ENCODE results near the gene CASKIN1.

The CASKIN1 gene

DNA sequence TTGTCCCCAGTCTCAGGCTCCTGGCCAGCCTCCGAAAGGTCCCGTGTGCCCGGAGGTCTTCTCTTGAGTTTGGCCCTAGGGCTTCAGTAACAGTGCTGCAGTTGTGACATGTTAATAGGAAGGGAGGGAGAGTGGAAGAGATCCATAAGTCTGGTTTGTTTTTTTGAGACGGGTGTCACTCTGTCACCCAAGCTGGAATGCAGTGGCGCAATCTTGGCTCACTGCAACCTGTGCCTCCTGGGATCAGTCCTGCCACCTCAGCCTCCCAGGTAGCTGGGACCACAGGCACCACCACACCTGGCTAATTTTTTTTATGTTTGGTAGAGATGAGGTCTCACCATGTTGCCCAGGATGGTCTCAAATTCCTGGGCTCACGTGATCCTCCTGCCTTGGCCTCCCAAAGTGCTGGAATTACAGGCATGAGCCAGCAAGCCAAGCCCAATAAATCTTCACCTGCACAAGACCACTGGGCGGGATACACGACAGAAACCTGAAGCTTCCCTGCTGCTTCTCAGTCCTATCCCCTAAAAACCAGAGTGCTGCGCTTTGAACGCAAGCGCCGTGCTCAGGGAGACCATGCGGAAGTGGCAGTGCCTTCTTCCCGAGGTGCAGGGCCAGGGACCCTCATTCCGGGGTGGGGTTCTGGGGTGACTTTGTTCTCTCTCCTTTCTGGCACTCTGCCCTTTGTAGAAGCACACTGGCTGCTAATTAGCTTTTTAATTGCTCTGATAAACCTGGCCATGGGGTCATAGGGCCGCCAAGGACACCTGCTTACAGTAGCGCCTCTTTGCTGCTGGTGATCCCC lies 29.9 kb downstream of the CASKIN1 start:
- TF ChIP-seq FOXP2 (optimal IDR thresholded peaks at IDR 0.05; ENCODE audit: borderline replicate concordance, extremely low read depth, extremely low read length, insufficient read depth), result no peak
- TF ChIP-seq SIN3A (IDR thresholded peaks at IDR 0.05; ENCODE audit: borderline replicate concordance, insufficient read depth, low read length), result no peak
- TF ChIP-seq, protein P1, sequence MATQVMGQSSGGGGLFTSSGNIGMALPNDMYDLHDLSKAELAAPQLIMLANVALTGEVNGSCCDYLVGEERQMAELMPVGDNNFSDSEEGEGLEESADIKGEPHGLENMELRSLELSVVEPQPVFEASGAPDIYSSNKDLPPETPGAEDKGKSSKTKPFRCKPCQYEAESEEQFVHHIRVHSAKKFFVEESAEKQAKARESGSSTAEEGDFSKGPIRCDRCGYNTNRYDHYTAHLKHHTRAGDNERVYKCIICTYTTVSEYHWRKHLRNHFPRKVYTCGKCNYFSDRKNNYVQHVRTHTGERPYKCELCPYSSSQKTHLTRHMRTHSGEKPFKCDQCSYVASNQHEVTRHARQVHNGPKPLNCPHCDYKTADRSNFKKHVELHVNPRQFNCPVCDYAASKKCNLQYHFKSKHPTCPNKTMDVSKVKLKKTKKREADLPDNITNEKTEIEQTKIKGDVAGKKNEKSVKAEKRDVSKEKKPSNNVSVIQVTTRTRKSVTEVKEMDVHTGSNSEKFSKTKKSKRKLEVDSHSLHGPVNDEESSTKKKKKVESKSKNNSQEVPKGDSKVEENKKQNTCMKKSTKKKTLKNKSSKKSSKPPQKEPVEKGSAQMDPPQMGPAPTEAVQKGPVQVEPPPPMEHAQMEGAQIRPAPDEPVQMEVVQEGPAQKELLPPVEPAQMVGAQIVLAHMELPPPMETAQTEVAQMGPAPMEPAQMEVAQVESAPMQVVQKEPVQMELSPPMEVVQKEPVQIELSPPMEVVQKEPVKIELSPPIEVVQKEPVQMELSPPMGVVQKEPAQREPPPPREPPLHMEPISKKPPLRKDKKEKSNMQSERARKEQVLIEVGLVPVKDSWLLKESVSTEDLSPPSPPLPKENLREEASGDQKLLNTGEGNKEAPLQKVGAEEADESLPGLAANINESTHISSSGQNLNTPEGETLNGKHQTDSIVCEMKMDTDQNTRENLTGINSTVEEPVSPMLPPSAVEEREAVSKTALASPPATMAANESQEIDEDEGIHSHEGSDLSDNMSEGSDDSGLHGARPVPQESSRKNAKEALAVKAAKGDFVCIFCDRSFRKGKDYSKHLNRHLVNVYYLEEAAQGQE (IDR thresholded peaks at IDR 0.05; ENCODE audit: insufficient read depth in 1 of 2, low read depth in 2 of 2, low read length in 2 of 2), result no peak
- no peak for TF ChIP-seq POLR2AphosphoS5 (IDR thresholded peaks at IDR 0.05; ENCODE audit: low read depth, low read length)
- no peak for TF ChIP-seq TAF1 (IDR thresholded peaks at IDR 0.05; ENCODE audit: borderline replicate concordance, insufficient read depth, low read length)

DNA sequence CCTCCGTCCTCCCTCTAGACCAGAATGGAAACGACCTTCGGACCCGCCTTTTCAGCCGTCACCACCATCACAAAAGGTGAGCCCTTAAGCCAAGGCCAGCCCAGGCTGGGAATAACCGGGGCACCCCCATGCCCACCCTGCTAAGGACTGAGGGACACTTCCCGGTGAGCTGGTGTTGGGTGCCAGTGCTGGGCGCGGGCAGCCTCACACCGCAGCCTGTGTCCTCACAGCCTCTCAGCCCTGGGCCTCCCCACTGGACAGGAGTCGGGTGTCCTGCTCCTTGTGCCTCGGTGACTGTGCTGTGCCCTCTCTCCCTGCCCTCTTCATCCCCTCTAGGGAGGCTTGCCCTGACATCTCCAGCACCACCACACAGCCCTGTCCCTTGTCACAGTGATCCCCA lies 30.5 kb downstream of the CASKIN1 start:
- TF ChIP-seq TAF1 (IDR thresholded peaks at IDR 0.05; ENCODE audit: borderline replicate concordance, insufficient read depth, low read length) (no peak), SIN3A (IDR thresholded peaks at IDR 0.05; ENCODE audit: borderline replicate concordance, insufficient read depth, low read length) (no peak), FOXP2 (optimal IDR thresholded peaks at IDR 0.05; ENCODE audit: borderline replicate concordance, extremely low read depth, extremely low read length, insufficient read depth) (no peak), POLR2AphosphoS5 (IDR thresholded peaks at IDR 0.05; ENCODE audit: low read depth, low read length) (no peak)
- TF ChIP-seq, protein P1 (IDR thresholded peaks at IDR 0.05; ENCODE audit: insufficient read depth in 1 of 2, low read depth in 2 of 2, low read length in 2 of 2), result no peak

DNA sequence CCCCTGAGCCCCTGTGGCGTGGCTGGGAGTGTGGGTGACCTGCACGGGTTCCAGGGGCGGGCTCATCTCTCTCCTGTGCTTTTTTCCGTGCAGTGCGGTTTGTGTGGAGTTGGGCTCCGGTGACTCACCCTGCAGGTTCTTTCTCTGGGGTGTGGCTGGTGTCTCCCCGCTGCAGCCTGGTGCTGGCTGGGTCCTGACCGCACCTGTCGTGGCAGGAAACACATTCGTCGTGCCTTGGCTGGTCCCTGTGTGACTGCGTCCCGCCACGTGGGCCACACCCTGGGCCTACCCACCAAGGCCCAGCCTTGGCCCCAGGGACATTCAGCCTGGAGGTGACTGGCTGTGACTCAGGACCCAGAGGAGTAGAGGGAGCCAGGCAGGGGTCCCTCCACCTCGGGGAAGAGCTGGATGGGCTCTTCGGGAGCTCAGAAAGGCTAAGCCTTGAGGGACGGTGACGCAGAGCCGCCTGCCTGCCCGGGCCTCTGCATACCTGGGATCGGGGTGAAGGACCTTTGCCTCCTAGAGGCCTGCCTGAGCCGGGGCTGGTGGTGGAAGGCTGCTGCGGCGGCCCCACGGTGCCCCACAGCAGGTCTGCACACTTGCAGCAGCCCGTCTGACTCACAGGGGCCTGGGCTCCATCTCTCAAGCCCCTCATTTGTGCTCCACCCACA lies 33.1 kb downstream of the CASKIN1 start:
- TF ChIP-seq SIN3A (IDR thresholded peaks at IDR 0.05; ENCODE audit: borderline replicate concordance, insufficient read depth, low read length) (no peak), POLR2AphosphoS5 (IDR thresholded peaks at IDR 0.05; ENCODE audit: low read depth, low read length) (no peak), TAF1 (IDR thresholded peaks at IDR 0.05; ENCODE audit: borderline replicate concordance, insufficient read depth, low read length) (no peak), FOXP2 (optimal IDR thresholded peaks at IDR 0.05; ENCODE audit: borderline replicate concordance, extremely low read depth, extremely low read length, insufficient read depth) (no peak)
- TF ChIP-seq, protein P1 (IDR thresholded peaks at IDR 0.05; ENCODE audit: insufficient read depth in 1 of 2, low read depth in 2 of 2, low read length in 2 of 2), result no peak

DNA sequence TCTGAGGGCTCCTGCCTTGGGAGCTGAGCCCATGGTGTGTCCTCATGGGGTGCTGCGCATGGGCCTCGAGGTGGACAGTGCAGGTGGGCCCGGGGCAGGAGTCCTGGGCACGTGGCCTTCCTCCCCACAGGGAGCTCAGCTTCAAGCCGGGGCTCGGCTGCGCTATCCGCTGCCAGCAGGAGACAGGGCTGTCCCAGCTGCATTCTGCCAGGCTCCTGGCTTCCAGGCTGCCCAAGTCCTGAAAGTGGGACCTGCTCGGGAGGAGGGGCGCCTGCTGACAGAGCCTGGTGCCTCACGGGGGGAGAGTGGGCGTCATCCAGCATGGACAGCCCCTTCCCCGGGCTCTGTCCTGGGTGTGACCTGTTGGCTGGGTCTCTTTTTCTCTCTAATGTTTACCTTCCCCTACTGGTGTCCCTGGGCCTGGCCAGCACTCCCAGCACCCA lies 33.7 kb downstream of the CASKIN1 start:
- TF ChIP-seq, protein P1 (IDR thresholded peaks at IDR 0.05; ENCODE audit: insufficient read depth in 1 of 2, low read depth in 2 of 2, low read length in 2 of 2), result no peak
- TF ChIP-seq FOXP2 (optimal IDR thresholded peaks at IDR 0.05; ENCODE audit: borderline replicate concordance, extremely low read depth, extremely low read length, insufficient read depth) (no peak), TAF1 (IDR thresholded peaks at IDR 0.05; ENCODE audit: borderline replicate concordance, insufficient read depth, low read length) (no peak), POLR2AphosphoS5 (IDR thresholded peaks at IDR 0.05; ENCODE audit: low read depth, low read length) (no peak), SIN3A (IDR thresholded peaks at IDR 0.05; ENCODE audit: borderline replicate concordance, insufficient read depth, low read length) (no peak)

Data from PFSK-1 (cell line).